GM21360 (cell line): ENCODE data around the gene NTN3.

Experiments used
- ATAC-seq: cut with Tn5 transposase; IDR thresholded peaks from one replicate; pipeline ENCODE4 v1.9.1; 2021; ENCODE audit warnings: mild to moderate bottlenecking, moderate library complexity; ENCODE audit not compliant: unreplicated experiment

NTN3 gene

DNA sequence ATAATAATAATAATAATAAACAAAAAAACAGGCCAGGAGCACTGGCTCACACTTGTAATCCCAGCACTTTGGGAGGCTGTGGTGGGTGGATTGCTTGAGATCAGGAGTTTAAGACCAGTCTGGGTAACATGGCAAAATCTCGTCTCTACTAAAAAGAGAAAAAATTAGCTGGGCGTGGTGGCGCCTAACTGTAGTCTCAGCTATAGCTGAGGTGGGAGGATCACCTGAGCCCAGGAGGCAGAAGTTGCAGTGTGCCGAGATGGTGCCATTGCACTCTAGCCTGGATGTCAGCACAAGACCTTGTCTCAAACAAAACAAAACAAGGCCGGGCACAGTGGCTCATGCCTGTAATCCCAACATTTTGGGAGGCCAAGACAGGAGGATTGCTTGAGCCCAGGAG is 23.9 kb downstream of the NTN3 start:
- no peak for ATAC-seq

DNA sequence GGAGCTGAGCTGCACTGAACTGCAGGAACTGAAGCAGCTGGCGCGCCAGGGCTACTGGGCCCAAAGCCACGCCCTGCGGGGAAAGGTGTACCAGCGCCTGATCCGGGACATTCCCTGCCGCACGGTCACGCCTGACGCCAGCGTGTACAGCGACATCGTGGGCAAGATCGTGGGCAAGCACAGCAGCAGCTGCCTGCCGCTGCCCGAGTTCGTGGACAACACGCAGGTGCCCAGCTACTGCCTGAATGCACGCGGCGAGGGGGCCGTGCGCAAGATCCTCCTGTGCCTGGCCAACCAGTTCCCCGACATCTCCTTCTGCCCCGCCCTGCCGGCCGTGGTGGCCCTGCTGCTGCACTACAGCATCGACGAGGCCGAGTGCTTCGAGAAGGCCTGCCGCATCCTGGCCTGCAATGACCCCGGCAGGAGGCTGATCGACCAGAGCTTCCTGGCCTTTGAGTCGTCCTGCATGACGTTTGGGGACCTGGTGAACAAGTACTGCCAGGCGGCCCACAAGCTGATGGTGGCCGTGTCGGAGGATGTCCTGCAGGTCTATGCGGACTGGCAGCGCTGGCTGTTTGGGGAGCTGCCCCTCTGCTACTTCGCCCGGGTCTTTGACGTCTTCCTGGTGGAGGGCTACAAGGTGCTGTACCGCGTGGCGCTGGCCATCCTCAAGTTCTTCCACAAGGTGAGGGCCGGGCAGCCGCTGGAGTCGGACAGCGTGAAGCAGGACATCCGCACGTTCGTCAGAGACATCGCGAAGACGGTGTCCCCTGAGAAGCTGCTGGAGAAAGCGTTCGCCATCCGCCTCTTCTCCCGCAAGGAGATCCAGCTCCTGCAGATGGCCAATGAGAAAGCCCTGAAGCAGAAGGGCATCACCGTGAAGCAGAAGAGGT is 25.4 kb downstream of the NTN3 start:
- ATAC-seq = no peak

DNA sequence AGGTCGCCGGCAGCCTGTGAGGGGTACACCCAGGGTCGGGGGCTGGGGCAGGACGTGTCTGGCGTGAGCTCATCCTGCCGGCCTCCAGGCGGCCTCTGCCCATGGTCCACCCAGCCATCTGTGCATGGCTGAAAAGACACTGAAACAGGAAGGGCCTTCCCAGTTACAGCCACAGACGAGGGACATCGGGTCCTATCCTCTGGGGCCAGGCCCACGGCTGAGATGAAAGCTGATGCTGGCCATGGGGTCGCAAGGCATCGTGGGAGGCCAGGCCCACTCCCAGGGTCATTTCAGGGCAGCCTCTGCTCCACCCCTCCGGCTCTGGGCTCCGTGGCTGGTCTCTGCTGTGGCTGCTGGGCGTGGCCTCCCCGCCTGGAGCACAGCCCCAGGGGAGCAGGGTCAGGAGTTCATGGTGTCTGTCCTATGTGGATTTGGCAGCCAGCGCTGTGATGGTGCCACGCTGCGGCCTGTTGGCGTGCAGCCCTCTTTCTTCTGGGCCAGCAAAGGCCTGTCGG is 26.1 kb downstream of the NTN3 start:
- ATAC-seq = no peak

DNA sequence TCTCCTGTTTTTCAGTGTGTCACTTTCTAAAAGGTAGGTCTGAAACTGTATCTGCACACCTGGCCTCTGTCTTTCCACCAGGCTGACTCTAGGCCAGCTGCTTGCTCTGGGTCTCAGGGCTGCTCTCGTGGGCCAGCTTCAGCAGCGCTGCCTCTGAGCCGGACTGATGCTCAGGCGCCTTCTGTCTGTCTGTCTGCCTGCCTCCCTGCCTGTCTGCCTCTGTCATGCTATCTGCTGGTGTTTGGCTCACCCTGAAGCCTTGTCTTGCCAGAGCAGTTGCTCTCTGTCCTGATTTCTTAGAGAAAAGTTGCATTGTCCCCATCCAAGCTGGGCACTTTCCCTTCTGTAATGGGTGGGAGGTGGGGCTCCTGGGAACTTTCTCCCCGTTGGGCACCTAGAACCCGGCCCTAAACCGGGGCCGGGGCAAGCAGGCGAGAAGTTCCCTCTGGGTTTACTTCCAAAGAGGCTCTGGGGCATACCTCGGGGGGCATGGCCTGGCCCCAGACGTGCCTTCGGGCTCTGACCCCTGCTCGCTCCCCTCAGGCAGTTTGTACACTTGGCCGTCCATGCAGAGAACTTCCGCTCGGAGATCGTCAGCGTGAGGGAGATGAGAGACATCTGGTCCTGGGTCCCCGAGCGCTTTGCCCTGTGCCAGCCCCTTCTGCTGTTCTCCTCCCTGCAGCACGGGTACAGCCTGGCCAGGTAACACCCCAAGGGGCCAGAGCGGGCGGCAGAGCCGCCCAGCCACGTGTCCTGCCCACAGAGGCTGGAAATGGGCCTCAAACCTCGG is 26.8 kb downstream of the NTN3 start:
- no peak for ATAC-seq

DNA sequence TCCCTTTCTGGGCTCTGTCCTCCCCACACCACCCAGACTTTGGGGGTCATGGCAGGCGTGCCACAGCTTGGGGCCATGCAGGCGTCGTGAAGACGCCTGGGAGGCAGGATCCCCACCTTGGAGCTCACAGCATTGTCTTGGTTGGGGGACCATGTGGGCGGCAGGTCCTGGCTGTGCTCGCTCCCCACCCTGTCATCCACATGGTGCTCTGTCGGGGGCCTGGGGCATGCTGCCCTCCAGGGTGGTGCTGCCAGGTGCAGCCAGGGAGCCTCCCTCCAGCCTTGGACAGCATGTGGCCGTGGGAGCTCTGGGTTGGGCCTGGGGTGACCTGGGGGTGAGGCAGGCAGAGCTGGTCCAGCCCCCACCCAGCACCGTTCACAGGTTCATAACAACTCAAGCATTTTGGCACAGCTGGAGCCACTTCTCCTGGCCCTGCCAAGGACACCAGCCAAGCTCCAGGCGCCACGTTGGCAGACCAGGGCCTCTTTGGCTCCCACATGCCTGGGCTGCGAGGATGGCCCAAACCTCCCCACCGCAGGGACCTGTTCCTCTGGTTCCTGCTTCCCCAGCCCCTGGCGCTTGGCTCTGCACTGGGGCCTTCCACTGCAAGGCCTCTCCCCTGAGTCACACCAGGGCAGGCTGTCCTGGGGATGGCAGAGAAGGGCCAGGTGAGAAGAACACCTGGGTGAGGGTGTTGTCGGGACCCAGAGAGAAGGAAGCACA is 27.6 kb downstream of the NTN3 start:
- ATAC-seq = no peak

DNA sequence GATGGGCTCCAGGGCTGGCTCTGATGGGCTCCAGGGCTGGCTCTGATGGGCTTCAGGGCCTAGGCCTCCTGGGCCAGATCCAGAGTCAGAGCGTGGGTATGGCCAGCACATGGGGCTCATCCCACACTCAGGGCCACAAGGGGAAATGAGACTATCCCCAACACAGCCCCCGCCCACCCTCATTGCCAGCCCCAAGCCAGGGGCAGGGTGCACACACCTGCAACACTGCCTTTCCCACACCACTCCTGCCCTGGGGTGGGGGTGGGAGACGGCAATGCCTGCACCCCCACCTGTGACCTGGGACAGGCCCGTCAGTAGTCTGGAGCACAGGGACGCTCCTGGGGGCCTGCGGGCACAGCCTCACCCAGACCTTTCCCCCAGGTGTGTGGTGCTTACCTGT is 28.4 kb downstream of the NTN3 start:
- ATAC-seq = no peak

DNA sequence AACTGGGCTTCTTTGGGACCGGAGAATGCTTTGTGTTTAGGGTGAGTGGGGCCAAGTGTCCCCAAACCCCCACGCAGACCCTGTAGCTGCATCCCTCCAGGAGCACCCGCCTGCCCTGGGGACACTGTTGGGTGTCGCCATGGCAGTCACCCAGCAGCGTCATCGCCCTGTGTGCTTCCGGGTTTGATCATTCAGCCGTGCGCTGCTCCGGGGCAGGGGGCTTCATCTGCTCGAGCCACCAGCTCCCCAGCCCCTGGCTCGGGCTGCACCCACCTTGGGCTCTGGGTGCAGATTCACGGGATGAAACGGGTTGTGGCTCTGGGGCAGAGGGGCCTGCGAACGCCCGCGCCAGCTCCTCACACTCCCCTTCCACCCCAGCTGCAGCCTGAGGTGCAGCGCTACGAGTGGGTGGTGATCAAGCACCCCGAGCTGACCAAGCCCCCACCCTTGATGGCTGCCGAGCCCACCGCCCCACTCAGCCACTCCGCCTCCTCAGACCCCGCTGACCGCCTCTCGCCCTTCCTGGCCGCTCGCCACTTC is 28.9 kb downstream of the NTN3 start:
- no peak for ATAC-seq

DNA sequence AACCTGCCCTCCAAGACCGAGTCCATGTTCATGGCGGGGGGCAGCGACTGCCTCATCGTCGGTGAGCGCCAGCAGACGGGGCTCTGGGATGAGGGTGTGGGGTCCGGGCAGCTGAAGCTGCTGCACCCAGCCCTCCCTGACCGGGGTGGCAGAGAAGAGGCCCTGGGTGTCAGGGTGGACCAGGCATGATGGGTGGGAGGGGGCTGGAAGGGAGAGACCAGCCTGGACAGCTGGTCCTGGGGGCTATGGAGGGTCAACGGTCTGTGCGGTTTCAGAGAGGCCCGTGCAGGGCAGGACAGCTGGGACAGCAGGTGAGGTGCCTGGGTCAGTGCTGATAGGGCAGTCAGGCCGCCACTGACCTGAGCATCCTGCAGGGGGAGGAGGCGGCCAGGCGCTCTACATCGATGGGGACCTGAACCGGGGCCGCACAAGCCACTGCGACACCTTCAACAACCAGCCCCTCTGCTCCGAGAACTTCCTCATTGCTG is 29.4 kb downstream of the NTN3 start:
- no peak for ATAC-seq

DNA sequence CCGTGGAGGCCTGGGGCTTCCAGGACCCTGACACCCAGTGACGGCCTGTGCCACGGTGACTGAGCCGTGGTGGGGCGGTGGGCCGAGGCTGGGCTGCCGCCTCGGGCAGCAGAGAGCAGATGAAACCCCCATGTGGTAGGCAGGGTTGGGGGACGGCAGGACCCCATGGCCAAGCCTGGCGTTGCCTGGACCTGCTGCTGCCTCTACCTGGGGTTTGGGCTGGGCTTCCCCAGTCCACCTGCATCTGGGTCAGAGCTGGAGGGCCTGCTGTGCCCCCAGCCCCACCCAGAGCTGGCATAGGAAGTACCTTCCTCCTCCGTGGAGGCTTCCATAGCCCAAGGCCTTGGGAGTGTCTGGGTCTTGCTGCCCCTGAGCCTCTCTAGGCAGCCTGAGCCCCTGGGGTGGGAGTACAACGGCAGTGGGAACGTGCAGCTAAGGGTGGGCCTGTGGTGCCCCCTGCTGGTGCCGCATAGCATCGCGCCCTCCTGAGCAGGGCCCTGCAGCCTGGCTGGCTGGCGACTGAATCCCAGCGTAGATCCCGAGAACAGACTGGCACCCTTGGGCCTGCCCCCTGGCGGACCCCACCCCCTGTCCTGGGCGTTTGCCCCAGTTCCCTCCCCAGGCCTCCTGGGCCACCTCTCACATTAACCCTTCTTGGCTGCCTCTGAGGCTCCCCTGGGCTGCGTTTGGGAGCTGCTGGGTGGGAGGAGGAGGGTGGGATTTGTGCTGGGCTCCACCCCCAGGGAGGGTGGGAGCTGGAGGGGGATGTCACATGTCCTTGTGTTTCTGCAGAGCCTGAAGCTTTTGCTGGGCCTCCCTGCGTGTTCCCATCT is 30.0 kb downstream of the NTN3 start:
- peak; percentile 65 for ATAC-seq

DNA sequence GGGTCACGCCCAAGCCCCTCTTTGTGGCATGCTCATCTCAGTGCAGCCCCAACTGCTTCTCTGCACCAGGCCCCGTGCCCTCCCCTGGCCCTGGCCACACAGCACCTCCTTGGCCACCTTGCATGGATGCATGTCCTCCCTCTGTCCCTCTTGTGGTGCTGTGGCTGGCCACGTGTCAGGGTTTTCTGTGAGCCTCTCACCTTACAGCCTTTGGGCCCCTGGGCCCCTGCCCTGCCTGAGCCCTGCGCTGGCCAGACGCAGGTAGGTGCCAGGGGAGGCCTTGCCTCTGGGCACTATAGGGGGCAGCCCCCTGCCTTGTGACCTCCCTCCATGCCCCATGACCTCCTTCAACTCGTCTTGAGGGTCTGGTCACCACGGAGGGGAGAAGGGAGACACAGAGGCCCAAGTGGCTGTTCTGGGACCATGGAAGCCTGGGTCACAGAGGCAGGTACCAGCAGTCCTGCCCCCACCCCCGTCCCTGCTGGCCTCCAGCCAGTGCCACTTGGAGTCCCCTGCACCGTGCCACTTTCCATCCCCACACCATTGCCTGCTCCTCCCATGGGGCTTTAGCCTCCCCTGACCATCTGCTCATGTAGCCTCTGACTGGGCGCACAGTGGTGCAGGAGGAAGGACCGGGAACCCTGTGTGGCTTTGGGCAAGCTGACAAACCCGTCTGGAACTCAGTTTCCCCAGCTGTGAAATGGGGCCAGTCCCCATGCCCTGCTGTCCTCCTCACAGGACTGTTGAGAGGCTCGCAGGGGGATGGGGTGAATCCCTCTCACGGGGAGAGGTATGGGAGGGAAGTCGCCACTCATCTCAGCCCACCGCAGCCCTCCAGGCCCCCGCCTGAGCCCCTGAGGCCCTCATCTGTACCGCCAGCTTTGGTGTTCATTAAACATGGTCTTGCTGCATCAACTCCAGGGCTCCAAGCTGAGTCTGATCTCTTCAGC is 31.1 kb downstream of the NTN3 start:
- ATAC-seq = no peak

DNA sequence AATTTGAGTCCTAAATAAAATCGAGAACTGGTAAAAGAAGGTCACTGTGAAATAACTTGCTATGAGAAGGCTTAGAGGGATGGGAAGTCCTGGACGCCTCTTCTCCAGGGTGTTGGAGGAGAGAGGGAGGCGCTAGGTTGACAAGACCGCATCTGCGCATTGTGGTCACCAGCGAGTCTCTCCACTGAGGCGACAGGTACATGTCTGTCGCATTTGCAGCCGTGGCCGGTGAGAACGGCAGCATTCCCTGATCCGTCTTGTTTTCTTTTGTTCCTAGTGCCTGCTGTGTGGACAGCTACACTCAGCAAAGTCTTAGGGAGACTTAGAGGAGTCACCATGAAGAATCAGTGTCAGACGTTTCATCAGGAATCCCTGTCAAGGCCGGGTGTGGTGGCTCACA is 34.6 kb downstream of the NTN3 start:
- no peak for ATAC-seq

DNA sequence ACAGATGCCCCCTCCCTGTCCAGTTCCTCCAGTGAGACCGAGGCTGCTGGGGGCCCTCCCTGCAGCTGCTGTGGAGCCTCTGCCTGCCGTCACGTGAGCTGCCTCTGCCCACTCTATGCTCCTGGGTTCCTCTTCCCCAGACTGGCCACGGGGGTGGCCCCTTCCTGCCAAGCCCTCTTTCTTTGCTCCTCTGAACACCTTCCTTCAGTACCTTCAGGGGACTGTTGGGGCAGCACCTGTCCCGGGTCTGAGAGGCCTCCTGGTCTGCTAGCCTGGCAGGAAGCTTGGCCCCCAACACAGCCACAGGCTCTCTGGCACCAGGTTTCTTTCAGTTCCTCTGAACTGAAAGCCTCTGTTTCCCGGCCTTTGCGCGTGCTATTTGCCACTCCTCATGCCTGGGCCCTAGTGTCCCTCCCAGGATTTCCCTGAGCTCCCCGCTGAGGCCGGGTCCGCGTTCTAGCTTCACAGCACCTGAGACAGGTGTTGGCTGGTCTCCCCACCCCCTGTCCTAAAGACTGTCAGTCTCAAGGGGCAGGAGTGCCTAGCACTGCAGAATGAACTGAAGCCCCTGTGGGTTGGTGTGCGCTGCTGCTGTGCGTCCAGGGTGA is 36.1 kb downstream of the NTN3 start:
- ATAC-seq = peak; percentile 66

DNA sequence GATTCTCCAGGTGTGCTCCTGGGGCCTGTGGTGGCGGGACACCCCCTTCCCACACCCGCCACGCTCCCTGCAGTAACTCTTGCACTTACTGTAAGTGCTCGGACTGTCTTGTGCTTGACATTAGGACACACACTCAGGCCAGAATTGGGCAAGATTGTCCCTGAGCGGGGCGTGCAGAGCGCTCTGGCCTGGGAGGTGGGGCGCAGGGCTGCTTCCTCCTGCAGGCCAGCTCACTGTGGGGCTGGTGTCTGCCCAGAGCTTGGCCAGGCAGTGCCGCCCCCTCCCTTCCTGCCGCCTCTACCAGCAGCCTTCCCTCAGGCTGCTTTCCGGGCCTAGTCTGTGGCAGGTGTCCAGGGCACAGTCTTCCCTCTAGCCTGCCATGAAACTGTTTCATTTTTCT is 36.6 kb downstream of the NTN3 start:
- peak; percentile 5 for ATAC-seq

DNA sequence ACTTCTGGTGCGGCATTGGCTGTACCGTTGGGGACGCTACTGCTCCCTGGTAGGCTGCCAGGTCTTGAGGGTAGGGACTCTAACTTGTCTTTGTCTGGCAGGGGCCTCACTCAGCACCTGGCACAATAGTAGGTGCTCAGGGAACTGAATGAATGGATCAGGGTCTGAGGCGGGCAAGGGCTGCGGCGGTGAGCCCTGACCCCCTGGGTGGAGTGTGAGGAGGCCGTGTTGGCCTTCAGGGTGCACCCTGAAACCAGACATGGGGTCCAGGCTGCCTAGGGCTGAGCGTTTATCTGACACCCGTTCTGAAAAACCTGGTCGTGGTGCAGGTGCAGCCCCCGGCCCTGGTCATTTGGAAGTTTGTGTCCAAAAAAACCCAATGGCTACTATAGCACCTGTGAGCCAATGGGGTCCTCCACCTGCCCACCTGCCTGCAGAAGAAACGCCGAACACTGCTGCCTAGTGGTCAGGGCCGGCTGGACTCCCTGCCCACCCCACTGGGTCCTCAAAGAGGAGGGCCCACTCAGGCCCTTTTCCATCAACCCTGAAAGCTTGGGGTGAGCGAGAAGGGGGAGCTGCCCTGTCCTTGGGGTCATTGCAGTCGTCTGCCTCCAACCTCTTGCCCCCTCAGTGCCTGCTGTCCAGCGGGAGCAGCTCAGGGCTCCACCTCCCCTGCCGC is 37.8 kb downstream of the NTN3 start:
- no peak for ATAC-seq

DNA sequence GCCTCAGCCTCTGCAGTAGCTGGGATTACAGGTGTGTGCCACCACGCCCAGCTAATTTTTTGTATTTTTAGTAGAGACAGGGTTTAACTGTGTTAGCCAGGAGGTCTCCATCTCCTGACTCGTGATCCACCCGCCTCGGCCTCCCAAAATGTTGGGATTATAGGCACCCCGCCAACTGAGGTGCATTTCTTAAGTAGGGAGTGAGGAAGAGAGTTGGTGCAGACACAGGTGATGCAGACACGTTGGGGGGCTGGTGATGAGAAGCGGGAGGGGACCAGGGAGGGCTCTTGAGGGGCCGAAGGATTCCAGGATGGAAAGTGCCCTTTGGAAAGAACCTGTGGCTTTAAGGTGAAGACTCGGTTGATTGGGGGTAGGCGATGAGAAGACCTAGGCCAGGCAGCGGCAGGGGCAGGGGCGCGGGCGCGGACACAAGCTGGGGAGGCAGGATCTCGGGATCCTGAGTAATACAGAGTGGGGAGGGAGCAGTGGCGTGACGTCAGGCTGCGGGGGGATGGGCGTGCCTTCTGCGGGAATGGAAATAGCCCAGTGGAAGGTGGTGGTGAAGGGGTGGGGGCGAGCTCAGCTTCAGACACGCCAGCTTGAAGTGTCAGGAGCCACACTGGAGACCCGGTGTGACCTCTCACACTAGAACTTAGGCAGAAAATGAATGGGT is 40.2 kb downstream of the NTN3 start:
- no peak for ATAC-seq

DNA sequence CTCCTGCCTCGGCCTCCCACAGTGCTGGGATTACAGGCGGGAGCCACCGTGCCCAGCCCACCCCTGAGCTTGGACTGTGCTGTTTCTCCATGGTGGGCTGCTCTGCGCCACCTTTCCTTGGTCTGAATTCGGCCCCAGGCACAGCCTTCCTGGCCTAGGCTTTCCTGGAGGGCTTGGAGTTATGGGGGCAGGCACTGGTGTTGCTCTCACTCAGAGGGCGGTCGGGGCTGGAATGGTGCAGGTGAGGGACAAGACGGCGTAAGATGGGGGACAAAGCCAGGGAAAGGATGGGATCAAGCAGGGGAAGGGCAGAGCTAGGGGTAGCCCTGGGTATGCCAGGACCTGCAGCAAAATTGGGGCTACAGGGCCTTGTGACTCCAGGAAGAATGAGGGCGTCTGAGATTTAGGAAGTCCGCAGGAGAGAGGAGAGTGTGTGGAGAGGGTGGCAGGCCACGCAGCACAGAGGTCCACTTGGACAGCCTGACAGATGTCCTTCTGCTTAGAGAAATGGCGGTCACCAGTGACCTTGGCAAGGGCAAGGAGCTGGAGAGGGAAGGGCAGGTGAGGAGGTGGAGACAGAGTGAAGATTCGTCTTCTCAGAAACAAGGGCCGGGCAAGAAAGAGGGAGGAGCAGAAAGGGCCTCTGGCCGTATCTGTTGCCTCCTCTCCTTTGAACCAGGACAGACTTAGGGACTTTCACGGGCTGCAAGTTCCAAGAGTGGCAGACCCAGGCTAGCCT is 41.1 kb downstream of the NTN3 start:
- no peak for ATAC-seq
